ENCODE measurements around the gene STXBP6.

DNA sequence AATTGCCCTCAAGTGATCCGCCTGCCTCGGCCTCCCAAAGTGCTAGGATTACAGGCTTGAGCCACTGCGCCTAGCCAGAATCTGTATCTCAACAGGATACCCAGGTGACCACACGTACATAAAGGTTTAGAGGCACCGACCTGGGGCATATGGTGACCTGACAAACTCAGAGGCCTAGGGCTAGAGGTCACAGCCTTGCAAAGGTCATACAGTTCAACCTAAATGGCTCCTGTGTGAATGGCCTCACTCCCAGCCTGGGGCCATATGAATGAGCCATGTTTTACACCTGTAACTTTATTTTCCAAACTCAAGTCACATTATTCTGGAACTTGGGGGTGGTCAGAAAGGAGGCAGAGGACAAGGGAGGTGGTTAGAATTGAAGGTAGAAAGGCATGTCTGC lies 10.0 kb downstream of the STXBP6 start:
- no peak for TF ChIP-seq POLR2A (IDR thresholded peaks at IDR 0.05)
- no peak for TF ChIP-seq CTCF (IDR thresholded peaks at IDR 0.05)

Measured in body of pancreas (tissue), 4 donors.